Caki2 (cell line): Measurements from ENCODE around the gene ABCC9. TPM values are rescaled to one million over a fixed set of nuclear protein-coding genes. Genes with fewer than 3 reads are reported as not detected.

ENCODE experiments used
- DNase-seq: peaks from one replicate; pipeline ENCODE4 v3.0.0-alpha.2; 2015; ENCODE audit warnings: low read depth
- in situ Hi-C: cut with HindIII; loops from 2 replicates; pipeline ENCODE4 v1.10.0; 2016; ENCODE audit warnings: low sequenced_read_pairs, low pct_unique_long_range_greater_than_20kb, mixed read lengths
- total RNA-seq: library from RNA; depleted of rRNA; stranded (reverse); fragments of >200 nt; shearing (Covaris generic); gene quantifications from 2 replicates; pipeline ENCODE4 v1.2.3, GENCODE V29; 2014; ENCODE audit warnings: low replicate concordance; rRNA removed

Gene ABCC9
- total RNA-seq: 0.51 TPM in 1 of 2 replicates, not detected in the other

DNA sequence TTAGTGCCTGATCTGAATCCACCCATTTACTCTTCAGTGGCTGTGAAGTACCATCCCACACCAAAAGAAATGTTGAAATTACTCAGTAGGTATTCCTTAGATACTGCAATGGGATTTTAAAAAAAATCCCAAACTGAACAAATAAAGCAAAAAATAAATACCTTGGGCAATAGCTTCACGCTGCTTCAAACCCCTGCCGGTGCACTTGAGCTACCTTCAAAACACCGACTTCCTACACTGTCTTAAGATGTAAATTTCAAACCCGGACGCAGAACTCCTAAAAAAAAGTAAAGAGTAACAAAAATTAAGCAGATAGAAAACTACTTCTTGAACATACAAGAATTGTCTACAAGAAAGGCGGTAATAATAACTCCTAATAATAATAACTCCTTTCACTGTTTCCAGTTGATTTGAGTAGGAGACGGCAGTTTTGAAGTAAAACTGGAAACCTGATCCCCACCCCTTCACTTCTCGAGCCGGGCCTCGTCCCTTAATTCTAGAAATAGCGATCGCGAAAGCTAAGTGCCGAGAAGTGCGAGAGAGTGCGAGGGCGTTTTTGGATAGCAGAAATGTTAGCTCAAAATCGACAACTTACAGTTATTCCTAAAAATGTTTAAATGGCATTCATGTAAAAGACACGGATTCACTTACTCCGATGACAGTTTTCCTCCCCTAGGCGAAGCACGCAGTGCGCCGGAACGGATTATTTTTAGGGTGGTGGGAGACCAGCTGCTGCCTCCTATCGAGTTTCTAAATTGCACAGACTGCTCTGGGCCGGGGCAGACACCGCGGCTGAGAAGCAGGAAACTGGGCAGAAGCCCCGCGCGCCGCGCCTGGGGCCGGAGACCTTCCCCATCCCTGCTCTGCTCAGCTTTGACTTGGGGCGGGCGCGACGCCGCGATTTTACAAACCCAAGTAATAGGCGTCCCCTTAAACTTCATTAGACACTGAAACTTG is at the start of gene ABCC9:
Gene ABCC9, minus strand, starts transcription at position 878 of the 957 bp plus-strand sequence. CDS start 4,752 bp downstream, outside the sequence.
- no peak for DNase-seq
- in situ Hi-C loops: no loop called here

DNA sequence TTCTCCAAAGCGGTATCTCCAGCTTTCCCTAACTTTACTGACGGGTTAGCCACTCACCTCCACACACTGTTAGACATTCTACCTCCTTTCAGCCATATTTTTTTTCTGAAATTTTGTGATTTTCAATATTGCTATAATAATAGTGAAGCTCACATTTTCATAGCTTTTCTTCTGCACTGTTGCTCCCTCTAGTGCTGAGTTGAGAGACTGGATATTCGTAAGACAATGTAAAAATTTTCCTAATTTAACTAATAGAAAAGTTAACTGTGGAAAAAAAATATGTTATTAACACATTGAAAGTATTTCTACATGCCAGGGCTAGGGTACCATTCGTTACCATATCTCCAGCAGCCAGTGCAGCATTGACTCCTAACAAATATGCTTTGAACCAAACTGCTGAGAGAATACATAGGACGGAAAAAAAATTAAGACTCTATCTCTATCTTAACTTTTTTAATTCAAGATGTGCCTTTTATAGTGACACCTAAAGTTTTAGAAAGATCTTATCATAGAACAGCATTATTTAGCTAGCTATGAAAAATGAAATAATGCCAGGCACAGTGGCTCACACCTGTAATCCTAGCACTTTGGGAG is 48.7 kb upstream of the ABCC9 start:
- in situ Hi-C loops: no loop called here
- no peak for DNase-seq

DNA sequence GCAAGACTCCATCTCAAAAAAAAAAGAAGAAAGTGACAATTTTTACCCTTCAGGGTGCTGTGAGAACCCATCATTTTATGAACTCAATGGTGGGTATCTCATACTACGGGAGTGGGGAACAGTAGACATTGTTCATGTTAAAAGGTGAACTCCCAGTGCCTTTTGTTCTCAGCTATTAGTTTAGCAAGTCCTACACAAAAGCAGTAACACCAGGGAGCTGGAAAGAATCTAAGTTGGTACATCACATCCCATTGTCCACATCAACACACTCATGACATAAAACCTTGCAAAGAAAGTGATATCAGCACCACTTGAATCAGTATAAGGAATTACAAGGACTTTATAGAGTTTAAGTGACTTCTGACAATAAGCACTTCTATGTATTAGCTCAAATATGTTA is 47.4 kb upstream of the ABCC9 start:
- in situ Hi-C loops: no loop called here
- no peak for DNase-seq

- DNase-seq: peak; percentile 6
- in situ Hi-C loops: no loop called here
These were observed 46.5 kb upstream of the ABCC9 start for GRCh38 chr12:21987755-21988154.

DNA sequence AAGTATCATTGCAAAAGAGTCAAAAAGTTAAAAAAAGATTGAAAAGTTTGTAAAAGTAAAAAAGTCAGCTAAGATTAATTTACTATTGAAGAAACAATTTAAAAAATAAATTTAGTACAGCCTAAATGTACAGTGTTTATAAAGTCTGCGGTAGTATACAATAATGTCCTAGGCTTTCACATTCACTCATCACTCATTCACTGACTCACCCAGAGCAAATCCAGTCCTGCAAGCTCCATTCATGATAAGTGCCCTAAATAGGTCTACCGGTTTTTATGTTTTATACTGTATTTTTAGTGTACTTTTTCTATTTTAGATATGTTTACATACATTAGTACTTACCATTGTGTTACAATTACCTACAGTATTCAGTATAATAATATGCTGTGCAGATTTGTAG is 43.9 kb upstream of the ABCC9 start:
- no peak for DNase-seq
- in situ Hi-C loops: no loop called here

DNA sequence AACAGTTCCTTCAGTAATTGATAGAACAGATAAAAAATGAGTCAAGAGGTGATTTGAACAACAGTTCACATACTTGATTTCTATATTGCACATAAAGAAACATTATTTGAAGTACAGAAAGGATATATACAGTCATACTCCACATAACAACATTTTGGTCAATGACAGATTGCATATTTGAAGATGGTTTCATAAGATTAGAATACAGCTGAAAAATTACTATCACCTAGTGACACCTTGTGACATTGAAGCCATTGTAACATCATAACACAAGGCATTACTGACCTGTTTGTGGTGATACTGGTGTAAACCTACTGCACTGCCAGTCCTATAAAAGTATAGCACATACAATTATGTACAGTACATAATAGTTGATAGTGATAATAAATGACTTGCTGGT is 43.1 kb upstream of the ABCC9 start:
- DNase-seq: no peak
- in situ Hi-C loops: no loop called here

GRCh38 chr12:21983095-21983494 is 41.9 kb upstream of the ABCC9 start:
- no peak for DNase-seq
- in situ Hi-C loops: no loop called here

DNA sequence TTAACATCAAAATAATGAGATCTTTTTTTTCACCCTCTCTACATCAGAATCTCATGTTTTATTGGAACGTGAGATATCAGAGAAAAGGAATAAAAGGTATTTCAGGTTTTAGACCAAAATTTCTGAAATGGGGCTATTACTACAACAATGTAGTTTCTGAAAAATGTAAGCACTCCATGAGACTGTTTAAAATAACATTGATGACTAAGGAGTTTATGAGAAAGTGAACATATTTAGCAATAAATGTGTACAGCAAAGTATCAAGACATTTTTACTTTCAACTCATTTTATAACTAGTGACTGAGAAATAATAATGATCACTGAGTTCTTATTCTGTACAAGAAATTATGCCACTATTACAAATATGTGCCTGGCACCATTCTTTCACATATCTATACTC is 39.3 kb upstream of the ABCC9 start:
- no peak for DNase-seq
- in situ Hi-C loops: no loop called here

GRCh38 chr12:21975293-21975692 is 34.1 kb upstream of the ABCC9 start:
- in situ Hi-C loops: no loop called here
- DNase-seq: no peak

DNA sequence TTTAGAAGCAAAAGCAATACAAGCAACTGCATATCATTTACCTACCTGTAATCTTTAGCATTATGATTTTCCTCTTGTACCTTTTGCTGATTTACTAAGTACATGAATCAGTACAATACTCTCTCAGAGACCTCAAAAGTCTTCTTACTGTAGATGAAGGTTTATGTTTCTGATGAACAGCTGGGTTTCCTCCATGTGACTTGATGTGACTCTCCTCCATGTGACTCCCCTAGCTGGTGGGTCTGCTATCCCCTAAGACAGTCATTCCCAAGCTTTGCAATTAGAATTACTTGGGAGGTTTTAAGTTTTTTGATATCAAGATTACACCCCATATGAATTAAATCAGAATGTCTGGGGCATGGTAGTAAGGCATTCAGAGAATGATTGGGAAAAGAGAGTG is 32.0 kb upstream of the ABCC9 start:
- in situ Hi-C loops: no loop called here
- DNase-seq: no peak

- in situ Hi-C loops: no loop called here
- DNase-seq: no peak
These were observed 30.8 kb upstream of the ABCC9 start for GRCh38 chr12:21972055-21972454.

DNA sequence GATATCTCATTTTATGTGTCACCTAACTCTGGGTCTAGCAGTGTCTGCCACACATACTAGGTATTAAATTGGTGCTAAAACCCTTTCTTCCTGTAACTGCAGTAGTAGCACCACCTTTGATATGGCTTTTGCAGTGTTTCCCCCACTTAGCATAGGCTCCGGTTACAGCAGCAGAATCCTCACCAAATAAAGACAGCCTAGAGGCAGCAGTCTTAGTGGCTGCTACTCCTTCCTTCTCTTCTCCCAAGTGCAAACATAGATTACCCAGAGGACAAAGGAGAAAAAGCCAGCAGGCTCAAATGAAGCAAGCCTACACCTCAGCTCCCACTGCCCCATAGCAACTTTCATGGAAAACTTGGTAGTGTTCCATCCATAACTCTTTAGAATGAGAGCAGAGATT is 30.1 kb upstream of the ABCC9 start:
- in situ Hi-C loops: no loop called here
- no peak for DNase-seq

DNA sequence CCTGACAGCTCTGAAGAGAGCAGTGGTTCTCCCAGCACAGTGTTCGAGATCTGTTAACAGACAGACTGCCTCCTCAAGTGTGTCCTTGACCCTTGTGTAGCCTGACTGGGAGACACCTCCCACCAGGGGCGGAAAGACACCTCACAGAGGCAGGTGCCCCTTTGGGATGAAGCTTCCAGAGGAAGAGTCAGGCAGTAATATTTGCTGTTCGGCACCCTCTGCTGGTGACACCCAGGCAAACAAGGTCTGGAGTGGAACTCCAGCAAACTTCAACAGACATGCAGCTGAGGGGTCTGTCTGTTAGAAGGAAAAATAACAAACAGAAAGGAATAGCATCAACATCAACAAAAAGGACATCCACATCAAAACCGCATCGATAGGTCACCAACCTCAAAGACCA is 21.6 kb upstream of the ABCC9 start:
- no peak for DNase-seq

GRCh38 chr12:21962236-21962635 is 21.0 kb upstream of the ABCC9 start:
- peak; percentile 12 for DNase-seq
- in situ Hi-C loops: no loop called here

More for the DNA sequence above, 21.6 kb upstream of the ABCC9 start:
- in situ Hi-C loops: no loop called here

DNA sequence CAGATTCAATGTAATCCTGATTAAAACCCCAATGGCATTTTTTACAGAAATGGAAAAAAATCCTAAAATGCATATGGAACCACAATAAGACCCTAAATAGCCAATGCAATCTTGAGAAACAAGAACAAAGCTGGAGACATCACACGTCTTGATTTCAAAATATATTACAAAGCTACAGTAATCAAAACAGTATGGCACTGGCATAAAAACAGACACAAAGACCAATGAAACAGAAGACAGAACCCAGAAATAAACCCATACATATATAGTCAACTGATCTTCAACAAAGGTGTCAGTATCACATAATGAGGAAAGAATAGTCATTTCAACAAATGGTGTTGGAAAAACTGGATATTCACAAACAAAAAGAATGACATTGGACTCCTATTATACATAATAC is 9.4 kb upstream of the ABCC9 start:
- in situ Hi-C loops: no loop called here

DNA sequence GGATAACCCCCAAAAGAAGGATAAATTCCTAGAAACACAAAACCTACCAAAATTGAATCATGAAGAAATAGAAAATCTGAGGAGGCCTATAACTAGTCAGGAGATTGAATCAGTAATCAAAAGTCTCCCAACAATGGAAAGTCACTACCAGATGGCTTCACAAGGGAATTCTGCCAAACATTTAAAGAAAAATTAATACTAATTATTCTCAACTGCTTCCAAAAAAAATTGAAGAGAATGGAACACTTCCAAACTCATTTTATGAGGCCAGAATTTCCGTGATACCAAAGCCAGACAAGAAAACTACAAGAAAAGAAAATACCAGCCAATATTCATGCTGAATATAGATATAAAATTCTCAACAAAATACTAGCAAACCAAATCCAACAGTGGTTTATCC is 7.8 kb upstream of the ABCC9 start:
- in situ Hi-C loops: no loop called here

More for the DNA sequence above, 9.4 kb upstream of the ABCC9 start:
- DNase-seq: no peak

GRCh38 chr12:21946983-21947382 is 5.8 kb upstream of the ABCC9 start:
- in situ Hi-C loops: no loop called here
- DNase-seq: peak; percentile 4

More for the DNA sequence above, 7.8 kb upstream of the ABCC9 start:
- no peak for DNase-seq

GRCh38 chr12:21945002-21945401 is 3.8 kb upstream of the ABCC9 start:
- in situ Hi-C loops: no loop called here
- no peak for DNase-seq

- no peak for DNase-seq
- in situ Hi-C loops: no loop called here
These were observed 1.1 kb upstream of the ABCC9 start for GRCh38 chr12:21942377-21942703.
